Left cardiac atrium (tissue), 4 donors: Measurements from ENCODE around the gene TIPARP. TPM values are rescaled to one million over a fixed set of nuclear protein-coding genes. Genes with fewer than 3 reads are reported as not detected.
A peak's percentile ranks its signal among the peaks of the same experiment; 100 is the strongest.
"Not testable (repeated sequence)": the region's sequence is repeated elsewhere in the genome, so short reads cannot be mapped to it uniquely, and the experiment has no call there.

Experiments
- ATAC-seq, 2 donors: fragments of 200-7000 bp; cut with Tn5 transposase; one replicate each; pipeline ENCODE4 v1.9.1; 2020; ENCODE audit warnings: mild to moderate bottlenecking in 2 of 2, moderate library complexity in 2 of 2
- DNase-seq: peaks from one replicate; pipeline ENCODE4 v3.0.0-alpha.2; 2020
- intact Hi-C, 2 donors: fragments of 100-400 bp; cut with DNase I; formaldehyde crosslinking; loops; one replicate each; pipeline versions ENCODE4 v1.14.1 to v1.15.1; 2022 to 2023
- total RNA-seq, 2 donors: library from RNA; stranded (reverse); fragmentation: NEBNext Ultra II Directional; extraction: Animal tissue kit (Norgen Biotek cat#: 25700); gene quantifications; one replicate each; pipeline ENCODE4 v1.2.1, GENCODE V29; 2021
- donor health status: DM: no; HTN: yes; CAD: no.
- donor health status: DM: no; HTN: yes; CAD: no; lungs with severe emphysema.
- donor health status: DM: yes; HTN: yes; CAD: no.
- donor health status: Dilated cardiomyopathy.

The TIPARP gene
- total RNA-seq, 2 donors from 2014 or later, result 34.1 to 37.2 TPM

DNA sequence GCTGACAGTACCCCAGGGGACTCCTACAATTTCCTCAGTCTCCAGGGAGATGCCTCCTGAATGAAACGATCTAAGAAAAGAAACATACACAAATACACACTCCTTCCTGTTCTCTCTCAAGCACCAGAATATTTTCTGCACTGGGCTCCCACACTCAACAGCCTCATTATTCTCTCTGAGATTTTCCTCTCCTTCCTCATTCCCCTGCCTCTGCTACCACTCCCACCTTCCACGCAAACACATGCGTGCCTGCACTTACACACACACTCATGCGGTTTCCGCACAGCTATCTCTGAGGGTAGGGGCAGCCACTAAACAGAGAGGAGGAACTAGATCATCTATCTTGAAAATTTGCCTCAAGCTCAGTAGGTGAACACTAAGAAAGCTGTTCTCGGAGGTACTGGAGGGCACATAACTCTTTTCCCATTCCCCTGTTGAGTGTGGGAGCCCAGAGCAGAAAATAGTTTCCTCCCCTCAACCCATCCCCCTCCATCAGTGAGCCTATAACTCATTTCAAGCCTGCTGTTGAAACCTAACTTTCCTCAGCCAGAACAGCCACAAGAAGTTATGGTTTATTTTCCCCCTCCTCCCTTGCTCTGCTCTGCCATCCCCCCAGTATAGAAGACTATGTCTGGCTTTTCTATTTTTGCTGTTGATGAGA is 30.5 kb upstream of the TIPARP start:
- DNase-seq, result no peak
- intact Hi-C loops, result no loop called here
- no peak for ATAC-seq

DNA sequence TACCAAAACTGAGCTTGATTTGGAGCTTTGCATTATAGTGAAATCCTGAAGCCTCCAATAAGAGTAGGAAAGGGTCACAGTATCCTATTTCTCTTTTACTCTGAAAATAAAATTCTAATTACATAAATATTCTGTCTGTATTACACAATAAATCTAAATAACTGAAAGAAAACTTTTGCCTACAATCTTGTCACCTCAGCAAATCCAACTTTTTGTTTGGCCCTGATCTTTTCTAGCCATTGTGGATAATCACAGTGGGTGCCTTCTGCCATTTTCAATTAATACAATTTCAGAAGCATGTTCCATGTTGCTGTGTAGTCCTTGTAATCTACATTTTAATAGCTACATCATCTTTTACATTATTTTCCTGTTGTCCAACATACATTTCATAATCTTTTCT is 29.4 kb upstream of the TIPARP start:
- intact Hi-C loops, result no loop called here
- ATAC-seq (no peak), DNase-seq (no peak)

DNA sequence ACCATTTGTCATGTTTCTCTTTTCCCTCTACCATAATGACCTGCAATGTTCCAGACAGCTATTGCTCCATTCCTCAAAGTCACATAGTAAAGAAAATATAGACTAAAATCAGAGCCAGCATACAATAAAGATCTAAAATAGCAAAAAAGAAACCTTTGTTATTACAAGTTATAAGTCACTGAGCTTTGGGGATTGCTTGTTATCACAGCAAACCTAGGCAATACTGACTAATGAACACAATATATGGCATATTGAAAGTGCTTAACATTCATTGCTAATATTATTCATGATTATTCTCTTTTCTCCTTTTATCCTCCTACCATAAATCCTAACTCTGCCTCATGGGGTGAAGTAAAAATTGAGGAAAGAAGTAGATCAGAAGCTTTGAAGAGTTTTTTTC is 27.4 kb upstream of the TIPARP start:
- ATAC-seq (no peak), DNase-seq (no peak)
- intact Hi-C loops, result no loop called here

DNA sequence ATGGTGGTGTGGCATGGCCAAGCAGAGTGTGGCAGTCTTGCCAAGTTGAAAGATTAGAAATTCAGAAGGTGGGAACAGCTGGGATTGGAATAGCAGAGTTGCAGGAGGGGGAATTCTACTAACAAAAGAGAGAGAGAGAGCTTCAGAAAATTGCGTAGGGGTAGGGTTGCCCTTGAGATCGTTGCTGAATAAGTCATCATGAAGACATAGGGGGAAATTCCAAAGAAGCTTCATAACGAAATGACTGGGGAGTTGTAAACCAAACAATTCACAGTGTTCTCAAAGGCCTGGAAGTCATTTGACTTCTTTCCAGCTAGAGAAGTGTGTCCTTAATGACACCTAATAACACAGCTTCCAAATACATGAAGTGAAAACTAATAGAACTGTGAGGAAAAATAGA is 26.3 kb upstream of the TIPARP start:
- intact Hi-C loops, result no loop called here
- DNase-seq, result no peak
- ATAC-seq, result no peak

DNA sequence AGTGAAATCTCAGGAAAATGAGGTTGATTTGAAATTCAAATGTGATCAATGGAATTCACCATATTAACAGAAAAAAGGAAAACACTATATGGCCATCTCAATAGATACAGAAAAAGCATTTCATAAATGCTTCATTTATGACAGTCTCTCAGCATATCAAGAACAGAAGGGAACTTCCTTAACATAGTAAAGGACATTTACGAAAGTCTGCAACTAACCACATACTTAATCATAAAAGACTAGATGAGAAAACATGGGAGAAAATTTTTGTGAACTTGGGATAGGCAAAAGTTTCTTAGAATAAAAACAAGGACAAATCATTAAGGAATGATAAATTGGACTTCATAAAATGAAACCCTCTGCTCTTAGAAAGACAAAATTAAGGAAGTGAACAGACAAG is 24.7 kb upstream of the TIPARP start:
- DNase-seq (no peak), ATAC-seq (no peak)
- intact Hi-C loops, result no loop called here

DNA sequence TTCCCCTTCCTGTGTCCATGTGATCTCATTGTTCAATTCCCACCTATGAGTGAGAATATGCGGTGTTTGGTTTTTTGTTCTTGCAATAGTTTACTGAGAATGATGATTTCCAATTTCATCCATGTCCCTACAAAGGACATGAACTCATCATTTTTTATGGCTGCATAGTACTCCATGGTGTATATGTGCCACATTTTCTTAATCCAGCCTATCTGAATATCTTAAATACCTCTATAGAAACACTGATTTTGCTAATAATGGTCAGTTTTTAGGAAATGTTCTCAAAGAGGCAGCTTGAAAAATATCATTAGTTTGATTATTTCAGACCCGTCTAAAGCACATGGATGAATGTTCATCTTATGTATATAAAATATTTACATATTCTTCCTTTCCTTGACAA is 21.7 kb upstream of the TIPARP start:
- intact Hi-C loops, ATAC-seq, DNase-seq: not testable (repeated sequence)

DNA sequence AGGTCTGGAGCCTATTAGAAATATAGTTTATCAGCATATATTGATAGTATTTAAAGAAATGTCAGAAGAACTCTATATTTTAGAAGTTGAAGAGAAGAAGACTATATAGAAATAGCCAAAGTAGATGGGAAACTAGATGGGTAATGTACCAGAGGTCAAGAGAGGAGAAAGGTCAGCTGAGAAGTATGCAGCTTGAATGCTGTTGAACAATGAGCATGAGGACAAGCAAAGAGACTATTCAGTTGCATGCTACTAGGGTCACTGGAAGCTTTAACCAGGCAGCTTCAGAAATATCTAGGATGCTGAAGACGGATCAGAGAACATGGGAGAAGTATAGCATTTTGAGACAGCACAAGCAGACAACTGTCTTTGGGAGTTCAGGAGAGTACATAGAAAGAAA is 19.6 kb upstream of the TIPARP start:
- ATAC-seq (no peak), DNase-seq (no peak)
- intact Hi-C loops, result no loop called here

DNA sequence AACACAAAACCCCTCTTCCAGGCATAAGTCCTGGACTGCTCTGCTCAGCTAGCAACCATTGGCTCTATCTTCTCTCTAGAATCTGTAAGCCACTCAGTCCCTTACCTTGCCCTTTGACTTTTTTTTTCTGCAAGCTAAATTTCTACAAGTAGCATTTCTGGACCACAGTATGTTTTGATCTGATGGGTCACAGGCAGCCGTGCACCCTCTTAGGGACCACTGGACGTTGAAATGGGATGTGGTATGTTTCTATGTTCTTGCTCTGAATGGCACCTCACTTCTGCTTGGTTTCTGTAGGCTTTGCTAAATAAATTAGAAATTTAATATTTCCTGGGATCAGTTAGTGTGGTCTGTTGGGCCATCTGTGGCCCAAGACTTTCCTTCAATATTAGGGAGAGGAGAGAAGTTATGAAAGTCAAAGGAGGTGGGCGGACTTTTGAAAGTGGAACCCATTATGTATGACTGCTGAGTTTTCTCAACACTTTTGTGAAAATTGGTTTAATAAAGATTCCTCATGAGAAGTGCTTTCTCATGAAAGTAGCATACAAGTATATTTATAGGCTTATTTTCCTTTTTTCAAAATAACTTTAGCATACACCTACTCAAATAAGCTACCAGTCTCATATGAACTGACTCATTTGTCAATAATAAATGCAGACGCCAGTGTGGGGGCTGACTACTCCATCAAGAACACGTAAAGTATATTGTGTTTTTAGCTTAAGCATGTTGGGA is 18.4 kb upstream of the TIPARP start:
- intact Hi-C loops, result no loop called here
- ATAC-seq (no peak), DNase-seq (no peak)

DNA sequence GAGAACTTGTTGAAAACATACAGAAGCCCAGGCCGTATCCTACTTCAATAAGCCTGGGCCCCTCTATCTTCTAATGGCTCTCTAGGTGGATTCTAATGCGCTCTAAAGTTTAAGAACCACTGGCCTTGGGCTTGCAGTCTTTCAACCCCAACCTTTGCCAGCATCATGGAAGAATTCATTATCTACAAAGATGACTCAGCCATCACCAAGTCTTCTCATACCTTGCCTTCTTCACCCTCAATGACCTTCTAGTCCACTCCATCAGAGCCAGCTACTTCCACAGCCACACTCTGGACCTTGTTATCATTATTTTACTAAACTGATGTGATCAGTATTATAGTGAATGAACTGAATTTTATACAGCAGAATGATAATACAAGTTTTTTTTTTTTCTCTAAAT is 16.9 kb upstream of the TIPARP start:
- DNase-seq (no peak), ATAC-seq (no peak)
- intact Hi-C loops, result no loop called here

DNA sequence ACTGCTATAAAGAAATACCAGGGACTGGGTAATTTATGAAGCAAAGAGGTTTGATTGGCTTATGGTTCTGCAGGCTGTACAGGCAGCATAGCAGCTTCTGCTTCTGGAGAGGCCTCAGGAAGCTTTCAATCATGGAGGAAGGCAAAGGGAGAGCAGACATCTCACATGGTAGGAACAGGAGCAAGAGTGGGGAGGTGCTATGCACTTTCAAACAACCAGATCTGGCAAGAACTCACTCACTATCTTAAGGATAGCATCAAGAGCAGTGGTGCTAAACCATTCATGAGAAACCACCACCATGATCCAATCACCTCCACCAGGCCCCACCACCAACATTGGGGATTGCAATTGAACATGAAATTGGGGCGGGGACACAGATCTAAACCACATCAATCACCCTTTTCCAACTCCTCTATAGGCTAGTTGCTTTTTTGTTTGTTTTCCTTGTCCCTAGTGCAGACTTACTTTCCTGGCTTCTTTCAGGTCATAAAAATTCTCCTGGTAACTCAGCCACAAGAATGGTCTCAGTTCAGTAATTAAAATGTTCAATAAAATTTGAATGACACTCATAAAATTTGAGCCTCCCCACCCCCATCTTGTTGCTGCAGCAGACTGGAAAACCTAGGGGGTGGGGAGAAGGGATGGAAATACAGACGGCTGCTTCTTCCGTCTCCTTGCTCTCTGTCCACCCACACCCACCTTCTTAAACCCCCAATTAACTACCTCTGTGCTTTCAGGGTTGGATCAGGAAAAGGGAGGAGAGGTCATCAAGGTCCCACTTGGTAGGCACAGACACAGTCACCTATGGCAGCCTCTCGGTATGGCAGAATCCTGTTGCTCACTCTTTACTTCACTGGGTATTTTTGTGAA is 16.3 kb upstream of the TIPARP start:
- ATAC-seq, result no peak
- intact Hi-C loops, result no loop called here
- DNase-seq, result no peak

DNA sequence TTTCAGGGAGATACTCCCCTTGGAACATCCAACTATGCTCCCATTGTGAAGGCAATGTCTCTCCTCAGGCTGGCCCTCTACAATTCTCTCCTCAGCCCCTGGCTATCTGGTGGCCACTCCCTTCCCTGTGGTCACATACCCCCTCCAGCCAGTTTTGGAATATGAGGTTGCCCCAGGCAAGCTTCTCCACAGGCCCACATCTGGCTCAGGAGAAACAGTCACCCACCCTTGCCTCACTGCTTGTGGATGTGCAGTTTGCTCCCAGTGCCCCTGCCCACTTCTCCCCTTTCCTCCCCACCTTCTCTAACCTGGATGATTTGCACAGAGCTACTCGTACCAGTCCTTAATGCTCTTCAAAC is 15.7 kb upstream of the TIPARP start:
- DNase-seq (no peak), ATAC-seq (no peak)
- intact Hi-C loops, result no loop called here

DNA sequence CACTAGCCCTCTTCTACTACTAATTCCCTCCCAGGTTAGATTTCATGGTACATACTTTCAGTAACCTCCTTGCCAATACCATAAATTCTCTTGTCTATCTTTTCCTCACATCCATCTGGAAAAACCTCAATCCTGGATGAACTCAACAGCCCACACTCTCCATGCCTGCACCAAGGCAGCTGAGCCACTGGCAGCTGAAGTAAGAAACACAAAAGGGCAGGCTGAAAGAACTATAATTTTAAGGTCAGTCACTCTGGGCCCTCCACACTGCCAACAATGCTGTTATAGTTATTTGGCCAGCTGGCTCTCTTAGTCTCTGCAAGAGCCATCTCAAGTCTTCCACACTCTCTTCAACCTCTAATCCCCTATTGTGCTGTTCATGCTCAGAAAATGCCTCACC is 15.1 kb upstream of the TIPARP start:
- ATAC-seq (no peak), DNase-seq (no peak)
- intact Hi-C loops, result no loop called here

DNA sequence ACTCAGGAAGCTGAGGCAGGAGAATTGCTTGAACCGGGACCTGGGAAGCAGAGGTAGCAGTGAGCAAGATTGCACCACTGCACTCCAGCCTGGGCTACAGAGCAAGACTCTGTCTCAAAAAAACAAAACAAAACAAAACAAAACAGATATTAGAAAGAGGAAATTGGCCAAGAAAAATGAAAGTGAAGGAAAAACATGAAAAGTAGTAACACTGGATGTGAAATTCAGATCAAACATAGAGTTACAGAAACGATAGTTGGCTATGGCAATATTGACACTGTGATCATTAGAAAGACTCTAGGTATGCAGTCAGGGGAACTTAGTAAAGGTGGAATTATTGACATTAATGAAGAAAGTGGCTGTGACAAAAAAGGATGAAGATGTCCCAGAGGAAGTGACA is 13.2 kb upstream of the TIPARP start:
- ATAC-seq, result no peak
- intact Hi-C loops, result no loop called here
- no peak for DNase-seq

DNA sequence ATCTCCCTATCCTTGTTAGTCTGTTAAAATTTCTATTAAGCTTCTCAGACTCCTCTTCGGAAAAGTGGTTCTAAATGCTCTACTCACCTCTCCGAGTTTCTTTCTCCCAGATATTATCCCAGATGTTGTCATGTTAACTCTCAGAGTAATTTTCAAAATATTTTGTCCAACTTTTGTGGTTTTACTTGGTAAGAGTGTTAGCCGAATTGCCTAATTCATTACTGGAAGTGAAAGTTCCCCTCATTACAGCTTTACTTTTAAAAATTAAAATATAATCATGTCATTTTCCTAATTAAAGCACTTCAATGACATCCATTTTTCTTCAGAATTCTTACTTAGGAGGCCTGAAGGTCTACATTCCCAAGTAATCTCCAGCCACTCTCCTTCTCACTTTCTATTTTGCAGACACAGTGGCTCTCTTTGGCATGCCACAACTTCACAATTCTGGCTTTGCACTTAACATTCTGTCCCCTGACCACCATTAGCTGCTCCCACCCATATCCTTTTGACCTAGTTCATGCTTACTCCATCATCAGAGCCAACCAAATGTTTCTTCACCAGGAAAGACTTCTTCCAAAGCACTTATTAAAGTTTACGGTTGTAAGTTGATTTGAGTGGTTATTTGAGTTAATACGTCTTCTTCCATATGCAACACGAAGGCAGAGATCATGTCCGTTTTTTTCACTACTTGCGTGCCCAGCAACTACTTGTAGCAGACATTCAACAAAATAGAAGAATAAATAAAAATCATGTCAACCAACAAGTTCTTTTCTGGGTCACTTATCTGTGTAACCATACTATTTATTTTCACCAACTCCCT is 10.2 kb upstream of the TIPARP start:
- ATAC-seq (no peak), DNase-seq (no peak)
- intact Hi-C loops, result no loop called here

DNA sequence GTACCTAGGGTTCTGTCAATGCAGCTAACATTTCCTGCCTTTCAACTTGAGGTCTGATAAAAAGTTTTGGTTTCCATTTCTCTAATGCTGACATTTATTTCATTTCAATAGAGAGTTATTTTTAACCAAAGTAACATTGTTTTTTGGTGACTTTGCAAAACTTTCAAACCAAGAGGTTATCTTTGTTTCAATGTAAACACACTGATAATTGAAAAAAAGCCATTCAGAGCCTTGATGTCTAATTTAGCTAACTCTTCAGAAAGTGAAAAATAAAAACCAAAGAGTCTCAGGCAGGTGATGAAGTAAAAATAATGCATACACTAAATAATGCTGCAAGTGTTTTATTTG is 9.6 kb upstream of the TIPARP start:
- intact Hi-C loops, result no loop called here
- DNase-seq (no peak), ATAC-seq (peak in 1 of 2 donors; percentile 26)

DNA sequence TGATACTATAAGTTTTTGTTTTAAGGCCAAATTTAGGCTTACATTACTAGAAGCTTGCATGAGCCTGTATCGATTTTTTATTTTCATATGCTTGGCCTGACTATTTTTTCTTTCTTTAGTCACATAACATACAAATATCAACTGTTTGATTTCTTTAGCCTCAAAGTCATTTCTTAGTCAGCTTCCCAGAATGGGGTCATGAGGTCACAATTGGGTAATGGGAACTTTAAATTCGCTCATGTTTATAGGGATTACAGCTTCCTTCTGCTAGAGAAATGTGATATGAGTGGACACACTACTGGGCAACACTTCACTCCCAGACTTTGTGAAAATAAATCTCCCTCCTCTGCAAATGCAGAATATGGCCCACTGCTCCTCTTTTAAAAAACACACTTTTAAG is 9.1 kb upstream of the TIPARP start:
- intact Hi-C loops, result no loop called here
- peak in 1 of 2 donors; percentile 51 for ATAC-seq

DNA sequence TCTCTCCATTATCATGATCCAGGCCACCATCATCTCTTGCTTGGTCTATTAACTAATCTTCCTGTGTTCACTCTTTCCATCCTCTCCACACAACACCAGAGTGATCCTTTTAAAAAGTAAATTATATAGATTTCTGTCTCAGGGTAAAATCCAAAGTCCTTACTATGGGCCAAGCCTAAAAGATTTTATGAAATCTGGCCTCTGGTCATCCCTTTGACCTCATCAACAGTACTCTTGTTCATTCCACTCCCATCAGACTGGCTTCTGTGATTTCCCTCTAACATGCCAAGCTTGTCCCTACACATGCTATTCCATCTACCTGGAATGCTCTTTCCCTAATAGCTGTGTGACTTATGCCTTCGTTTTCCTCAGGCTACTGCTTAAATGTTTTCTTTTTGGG is 8.3 kb upstream of the TIPARP start:
- DNase-seq, result no peak
- intact Hi-C loops, result no loop called here
- ATAC-seq, result no peak

More for the DNA sequence above, 9.1 kb upstream of the TIPARP start:
- no peak for DNase-seq

DNA sequence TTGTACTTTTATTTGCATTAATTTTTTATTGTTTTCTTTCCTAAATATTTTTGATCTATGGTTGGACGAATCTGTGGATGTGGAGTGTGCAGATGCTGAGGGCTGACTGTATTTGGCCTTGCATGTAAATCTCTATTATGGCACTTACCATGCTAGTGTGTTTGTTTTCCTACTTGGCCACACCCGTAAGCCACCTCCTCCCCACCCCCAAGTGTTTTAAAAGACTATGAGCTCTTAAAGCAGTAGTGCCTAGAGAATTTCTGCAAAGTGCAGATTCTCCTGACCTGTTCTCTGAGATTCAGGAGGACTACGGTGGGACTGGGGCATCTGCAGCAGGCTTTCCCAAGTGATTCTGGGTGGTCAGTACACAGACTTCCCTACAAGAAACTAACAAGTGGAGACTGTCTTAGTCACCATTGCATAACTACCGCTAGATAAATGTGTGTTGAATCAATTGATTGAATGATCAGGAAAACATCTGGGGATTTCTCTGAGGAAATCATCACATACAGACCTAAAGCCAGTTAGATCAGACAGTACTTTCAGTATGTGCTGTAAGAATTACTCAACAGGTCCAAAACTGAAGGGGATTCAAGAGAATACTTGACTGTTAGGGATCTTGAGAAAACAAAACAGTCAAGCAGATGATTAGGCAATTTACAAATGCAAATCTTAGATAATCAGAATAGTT is 6.2 kb upstream of the TIPARP start:
- DNase-seq (no peak), ATAC-seq (no peak)
- intact Hi-C loops, result no loop called here

DNA sequence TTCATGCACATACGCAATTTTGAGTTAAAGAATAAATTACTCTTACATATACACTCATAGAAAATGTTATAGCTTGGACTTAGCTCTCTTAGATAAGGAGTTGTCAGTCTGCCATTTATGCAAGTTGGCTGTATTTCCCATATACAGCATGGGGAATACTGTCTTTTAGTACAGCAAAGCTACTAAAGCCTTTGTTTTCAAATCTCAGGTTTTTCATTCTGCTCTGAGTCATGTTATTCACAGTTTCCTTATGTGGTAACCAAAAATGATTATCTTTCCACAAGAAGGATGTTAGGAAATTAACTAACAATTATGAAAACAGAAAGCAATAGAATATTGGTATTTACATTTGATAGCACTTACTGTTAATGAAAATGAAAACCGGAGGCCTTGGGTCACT is 4.3 kb upstream of the TIPARP start:
- no peak for DNase-seq
- no peak for ATAC-seq
- intact Hi-C loops, result loop anchor here (5.0 to 10.0 kb wide), 4 partner anchors 53 to 157 kb away; partner anchors contain the start of genes SSR3 (in 2 of the 2) and LEKR1 (in 1 of the 2)
